Activated CD8-positive, alpha-beta memory T cell treated with anti-CD3 and anti-CD28 coated beads, Interleukin-2, amount 10 ng/mL, durations not matched to agents 7 days and 5 days (primary cell): Measurements from ENCODE around the gene AHCTF1. TPM values are rescaled to one million over a fixed set of nuclear protein-coding genes. Genes with fewer than 3 reads are reported as not detected.

Source experiments
- ATAC-seq: fragments of 150-1000 bp; cut with Tn5 transposase; one replicate; pipeline ENCODE4 v1.10.0; 2021; ENCODE audit warnings: moderate library complexity
- CTCF ChIA-PET: fragments of 350-600 bp; sonication (Branson Sonifier 250); formaldehyde crosslinking; loops from one replicate; lab custom pipeline; 2021; ENCODE audit warnings: antibody characterized with exemption; lab: Charles Lee
- DNase-seq: peaks from one replicate; pipeline ENCODE4 v3.0.0-alpha.2; 2020
- H3K27ac Mint-ChIP-seq: one replicate; pipeline ENCODE4 v1.8.0; 2021; ENCODE audit warnings: mild to moderate bottlenecking, mixed read lengths
- H3K27me3 Mint-ChIP-seq: one replicate; pipeline ENCODE4 v1.8.0; 2021; ENCODE audit warnings: mixed read lengths
- H3K36me3 Mint-ChIP-seq: one replicate; pipeline ENCODE4 v1.8.0; 2021; ENCODE audit warnings: mild to moderate bottlenecking, mixed read lengths
- H3K4me1 Mint-ChIP-seq: one replicate; pipeline ENCODE4 v1.8.0; 2021; ENCODE audit warnings: mixed read lengths
- H3K4me3 Mint-ChIP-seq: one replicate; pipeline ENCODE4 v1.8.0; 2021; ENCODE audit warnings: mild to moderate bottlenecking, moderate library complexity, mixed read lengths
- H3K9me3 Mint-ChIP-seq: one replicate; pipeline ENCODE4 v1.8.0; 2022; ENCODE audit warnings: low read depth, mixed read lengths
- total RNA-seq, 2 experiments: library from RNA; stranded (reverse); gene quantifications; one replicate each; pipeline ENCODE4 v1.2.3, GENCODE V29; 2021

AHCTF1 gene
- total RNA-seq, 2 experiments from 2014 or later = 30.4 to 37.1 TPM

GRCh38 chr1:246797597-246797996 is 134.2 kb downstream of the AHCTF1 start:
- no peaks in the 10 kb centered on the region for H3K27me3 Mint-ChIP-seq
- ATAC-seq = no peak
- no peak overlapping the region for H3K27ac Mint-ChIP-seq
- no peak for DNase-seq
- no peak overlapping the region for H3K4me3 Mint-ChIP-seq
- CTCF ChIA-PET = no interaction called here
- no peaks in the 10 kb centered on the region for H3K9me3 Mint-ChIP-seq
- H3K4me1 Mint-ChIP-seq = no peaks in the 10 kb centered on the region
- no peaks in the 10 kb centered on the region for H3K36me3 Mint-ChIP-seq

DNA sequence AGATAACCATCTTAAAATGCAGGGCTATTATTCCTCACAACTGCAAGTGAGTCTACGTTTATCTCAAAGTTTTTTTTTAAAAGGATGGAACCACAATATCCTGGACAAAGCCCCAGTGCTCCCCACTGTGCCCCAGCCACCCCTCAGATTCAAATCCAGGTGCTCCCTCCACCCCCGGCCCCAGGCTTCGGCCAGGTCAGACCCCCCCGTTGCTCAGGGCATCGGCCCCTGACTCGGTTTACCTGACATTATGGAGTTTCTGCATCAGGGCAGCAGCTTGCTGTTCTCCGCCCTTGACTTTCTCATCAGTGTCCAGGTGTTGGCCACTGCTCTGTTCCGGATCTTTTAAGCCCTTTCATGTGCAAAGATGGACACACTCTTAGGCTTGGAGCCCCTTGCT is 134.6 kb downstream of the AHCTF1 start:
- H3K27ac Mint-ChIP-seq = no peak overlapping the region
- no peaks in the 10 kb centered on the region for H3K36me3 Mint-ChIP-seq
- no peak overlapping the region for H3K4me3 Mint-ChIP-seq
- H3K27me3 Mint-ChIP-seq = no peaks in the 10 kb centered on the region
- CTCF ChIA-PET = no interaction called here
- H3K9me3 Mint-ChIP-seq = no peaks in the 10 kb centered on the region
- ATAC-seq = no peak
- DNase-seq = no peak
- H3K4me1 Mint-ChIP-seq = no peaks in the 10 kb centered on the region

- CTCF ChIA-PET = no interaction called here
- Mint-ChIP-seq H3K27ac (no peak overlapping the region), H3K4me1 (no peaks in the 10 kb centered on the region), H3K27me3 (no peaks in the 10 kb centered on the region), H3K4me3 (no peak overlapping the region), H3K9me3 (no peaks in the 10 kb centered on the region), H3K36me3 (no peaks in the 10 kb centered on the region)
- ATAC-seq (no peak), DNase-seq (no peak)
Measured at GRCh38 chr1:246795906-246796694, 135.6 kb downstream of the AHCTF1 start.

DNA sequence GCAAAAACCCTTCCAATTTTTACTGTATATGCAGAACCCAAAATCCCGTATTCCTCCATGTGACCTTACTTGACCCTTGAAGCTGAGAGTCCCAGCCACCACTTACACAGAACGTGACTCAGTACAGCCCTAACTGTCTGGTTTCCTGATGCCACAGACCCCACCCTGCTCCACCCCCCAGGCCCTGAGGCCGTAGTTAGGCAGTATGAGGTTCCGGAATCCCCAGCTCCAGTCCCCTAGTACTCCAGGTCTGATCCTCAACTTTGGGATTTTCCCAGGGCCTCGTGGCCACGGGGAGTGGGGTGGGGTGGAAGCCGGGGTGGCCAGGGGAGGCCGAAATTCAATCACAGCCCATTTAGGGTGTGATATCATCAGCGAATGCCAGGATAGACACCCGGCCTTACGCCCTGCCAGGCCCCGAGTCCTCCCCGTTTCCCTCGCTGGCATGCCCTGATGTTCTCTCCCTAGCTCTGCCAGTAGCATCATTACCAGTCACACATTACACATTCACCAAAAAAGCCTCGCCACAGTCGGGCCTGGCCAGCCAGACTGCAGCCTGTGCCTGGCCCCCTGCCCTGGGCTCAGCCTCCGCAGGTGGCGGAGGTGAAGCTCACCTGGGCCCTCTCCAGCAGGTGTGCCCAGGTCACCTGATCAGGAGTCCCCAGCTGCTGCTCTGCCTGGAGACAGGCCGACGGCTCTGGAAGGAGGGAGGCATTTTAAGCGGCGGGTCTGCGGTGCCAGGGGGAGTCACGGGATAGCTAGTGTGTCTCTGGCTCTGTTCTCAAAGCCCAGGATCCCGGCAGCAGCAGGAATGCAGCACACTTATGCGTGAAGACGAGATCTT is 136.7 kb downstream of the AHCTF1 start:
- no peak for DNase-seq
- Mint-ChIP-seq H3K27ac (no peak overlapping the region), H3K36me3 (no peaks in the 10 kb centered on the region), H3K4me1 (no peaks in the 10 kb centered on the region), H3K4me3 (no peak overlapping the region), H3K9me3 (no peaks in the 10 kb centered on the region), H3K27me3 (no peaks in the 10 kb centered on the region)
- ATAC-seq = no peak
- CTCF ChIA-PET = no interaction called here

DNA sequence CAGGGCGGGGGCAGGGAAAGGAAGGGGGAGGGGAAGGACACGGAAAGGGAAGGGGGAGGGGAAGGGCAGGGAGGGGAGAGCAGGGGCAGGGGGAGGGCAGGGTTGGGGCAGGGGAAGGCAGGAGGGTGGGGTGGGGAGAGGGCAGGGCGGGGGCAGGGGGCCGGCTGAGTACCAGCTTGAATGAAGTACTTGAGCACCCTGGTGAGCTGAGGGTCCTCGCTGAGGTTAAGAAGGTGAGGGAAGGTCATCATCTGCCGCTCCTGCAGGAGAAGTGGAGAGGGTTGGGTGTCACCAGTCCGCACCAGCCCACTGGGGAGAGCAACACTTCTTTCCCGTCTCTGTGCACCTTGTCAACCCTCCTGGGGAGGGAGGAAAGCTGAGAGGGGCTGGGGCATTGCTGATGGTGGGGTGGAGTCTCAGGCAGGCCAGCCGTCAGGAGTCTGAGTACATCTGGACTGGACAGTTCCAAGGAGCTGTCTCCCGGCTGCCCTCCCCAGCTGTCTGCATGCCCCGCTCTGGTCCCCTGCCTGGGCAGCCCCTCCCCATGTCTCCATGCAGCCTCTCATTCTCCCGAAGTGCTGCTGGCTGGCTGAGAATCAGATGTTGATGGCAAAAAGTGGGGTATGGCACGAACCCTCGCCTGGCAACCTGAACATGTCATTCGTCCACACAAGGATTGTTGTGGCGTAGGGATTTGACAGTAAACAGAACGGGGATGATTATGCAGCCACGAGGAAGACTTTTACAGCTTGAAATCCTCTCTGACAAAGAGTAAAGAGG is 137.5 kb downstream of the AHCTF1 start:
- CTCF ChIA-PET = no interaction called here
- no peaks in the 10 kb centered on the region for H3K9me3 Mint-ChIP-seq
- peaks cover 4% of the 10 kb centered on the region for H3K27me3 Mint-ChIP-seq
- no peak for ATAC-seq
- no peak for DNase-seq
- H3K27ac Mint-ChIP-seq = no peak overlapping the region
- no peak overlapping the region for H3K4me3 Mint-ChIP-seq
- no peaks in the 10 kb centered on the region for H3K4me1 Mint-ChIP-seq
- no peaks in the 10 kb centered on the region for H3K36me3 Mint-ChIP-seq

- CTCF ChIA-PET = no interaction called here
- no peak overlapping the region for H3K27ac Mint-ChIP-seq
- ATAC-seq (no peak), DNase-seq (no peak)
- H3K36me3 Mint-ChIP-seq = no peaks in the 10 kb centered on the region
- no peak overlapping the region for H3K4me3 Mint-ChIP-seq
- H3K4me1 Mint-ChIP-seq = no peaks in the 10 kb centered on the region
- peaks cover 8% of the 10 kb centered on the region for H3K27me3 Mint-ChIP-seq
- no peaks in the 10 kb centered on the region for H3K9me3 Mint-ChIP-seq
Measured at GRCh38 chr1:246793356-246793896, 138.3 kb downstream of the AHCTF1 start.

DNA sequence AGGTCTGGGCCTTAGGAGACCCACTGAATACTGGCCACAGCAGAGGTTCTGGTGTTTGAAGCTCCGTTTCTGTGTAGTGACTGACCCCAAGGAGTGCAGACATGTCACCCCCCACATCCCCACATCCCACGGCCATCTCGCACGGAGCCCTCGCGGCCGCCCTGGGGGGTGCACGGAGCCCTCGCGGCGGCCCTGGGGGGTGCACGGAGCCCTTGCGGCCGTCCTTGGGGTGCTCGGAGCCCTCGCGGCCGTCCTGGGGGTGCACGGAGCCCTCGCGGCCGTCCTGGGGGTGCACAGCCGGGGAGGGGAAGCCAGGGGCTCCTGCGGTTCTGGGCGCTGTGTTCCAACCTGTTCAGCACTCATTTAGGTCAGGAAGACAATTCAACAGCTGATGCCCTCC is 139.1 kb downstream of the AHCTF1 start:
- ATAC-seq (no peak), DNase-seq (no peak)
- Mint-ChIP-seq H3K27ac (no peak overlapping the region), H3K9me3 (no peaks in the 10 kb centered on the region), H3K4me1 (no peaks in the 10 kb centered on the region), H3K27me3 (peaks cover 10% of the 10 kb centered on the region), H3K4me3 (no peak overlapping the region), H3K36me3 (no peaks in the 10 kb centered on the region)
- CTCF ChIA-PET = no interaction called here

GRCh38 chr1:246791303-246791918 is 140.3 kb downstream of the AHCTF1 start:
- no peaks in the 10 kb centered on the region for H3K36me3 Mint-ChIP-seq
- CTCF ChIA-PET = no interaction called here
- H3K9me3 Mint-ChIP-seq = no peaks in the 10 kb centered on the region
- no peak overlapping the region for H3K27ac Mint-ChIP-seq
- H3K27me3 Mint-ChIP-seq = peaks cover 10% of the 10 kb centered on the region
- ATAC-seq (no peak), DNase-seq (no peak)
- no peaks in the 10 kb centered on the region for H3K4me1 Mint-ChIP-seq
- no peak overlapping the region for H3K4me3 Mint-ChIP-seq

DNA sequence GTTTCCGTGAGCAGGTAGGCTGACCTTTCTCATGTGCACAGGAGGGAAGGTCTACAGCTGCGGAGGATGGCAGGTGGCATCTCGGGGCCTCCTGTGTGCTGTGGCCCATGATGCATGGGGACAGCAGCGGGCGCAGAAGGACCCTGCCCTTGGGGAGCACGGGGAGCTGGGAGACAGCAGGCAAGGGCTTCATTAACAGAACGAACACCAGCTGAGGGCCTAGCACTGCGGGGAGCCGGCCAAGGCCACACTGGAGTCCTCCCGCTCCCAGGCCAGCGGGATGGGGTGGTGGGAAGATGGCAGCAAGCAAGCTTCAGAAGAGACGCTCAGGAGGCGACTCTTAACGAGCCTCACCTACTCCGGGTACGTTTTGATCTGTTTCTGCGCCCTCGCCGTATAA is 140.9 kb downstream of the AHCTF1 start:
- peaks cover 10% of the 10 kb centered on the region for H3K27me3 Mint-ChIP-seq
- H3K4me3 Mint-ChIP-seq = no peak overlapping the region

GRCh38 chr1:246790364-246790763 is 141.4 kb downstream of the AHCTF1 start:
- CTCF ChIA-PET = no interaction called here

More for the DNA sequence above, 140.9 kb downstream of the AHCTF1 start:
- Mint-ChIP-seq H3K4me1 (no peaks in the 10 kb centered on the region), H3K27ac (no peak overlapping the region), H3K9me3 (no peaks in the 10 kb centered on the region), H3K36me3 (no peaks in the 10 kb centered on the region)
- no peak for DNase-seq
- ATAC-seq = no peak
- CTCF ChIA-PET = no interaction called here

DNA sequence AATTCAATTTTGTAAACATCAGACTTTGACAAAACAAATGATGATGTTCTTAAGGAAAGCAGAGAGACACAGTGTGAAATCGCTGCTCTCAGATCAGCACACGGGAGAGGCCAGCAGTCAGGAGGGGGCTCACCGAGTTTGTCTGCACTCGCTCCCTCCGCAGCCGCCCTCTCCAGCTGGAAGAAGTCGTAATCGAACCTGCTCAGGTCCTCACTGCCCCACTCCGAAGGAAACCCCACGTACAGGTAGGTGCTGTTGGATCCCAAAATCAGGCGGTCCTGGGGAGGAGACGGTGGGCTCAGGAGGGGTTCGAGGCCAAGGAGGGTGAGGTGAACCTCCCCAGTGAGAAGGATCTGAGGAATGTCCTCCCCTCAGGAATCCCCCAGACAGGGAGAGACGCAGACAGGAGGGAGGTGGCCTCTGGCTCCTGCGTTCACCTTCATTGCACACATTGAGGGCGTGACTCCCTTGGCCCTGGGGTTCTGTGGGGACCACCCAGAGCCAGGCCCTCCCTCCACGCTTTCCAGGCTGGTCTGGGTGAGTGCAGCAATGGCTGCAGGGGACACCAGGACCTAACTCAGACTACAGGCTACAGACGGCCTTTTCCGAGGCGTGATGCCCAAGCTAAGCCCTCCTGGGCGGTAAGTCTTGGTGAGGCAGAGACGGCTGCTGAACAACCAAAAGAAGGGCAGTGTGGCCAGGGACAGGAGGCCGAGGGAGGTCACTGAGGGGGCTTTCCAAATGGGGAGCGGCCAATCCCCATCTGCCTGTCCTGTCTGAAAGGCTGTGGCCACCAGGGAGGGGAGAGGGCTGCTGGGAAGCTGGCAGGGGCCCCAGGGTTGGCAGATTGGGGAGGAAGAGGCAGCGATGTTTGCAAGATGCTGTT is 142.1 kb downstream of the AHCTF1 start:
- Mint-ChIP-seq H3K4me3 (no peak overlapping the region), H3K27ac (no peak overlapping the region), H3K36me3 (no peaks in the 10 kb centered on the region), H3K27me3 (peaks cover 10% of the 10 kb centered on the region), H3K4me1 (peaks cover 5% of the 10 kb centered on the region), H3K9me3 (no peaks in the 10 kb centered on the region)
- no peak for DNase-seq
- CTCF ChIA-PET = no interaction called here
- ATAC-seq = no peak

More at GRCh38 chr1:246790364-246790763, 141.4 kb downstream of the AHCTF1 start:
- no peak overlapping the region for H3K4me3 Mint-ChIP-seq
- H3K27ac Mint-ChIP-seq = no peak overlapping the region
- ATAC-seq = no peak
- no peaks in the 10 kb centered on the region for H3K4me1 Mint-ChIP-seq
- peaks cover 10% of the 10 kb centered on the region for H3K27me3 Mint-ChIP-seq
- no peaks in the 10 kb centered on the region for H3K36me3 Mint-ChIP-seq
- no peaks in the 10 kb centered on the region for H3K9me3 Mint-ChIP-seq
- no peak for DNase-seq
